GM23338 (cell line): ENCODE measurements around the gene HJURP.

Experiments
- CREB1 ChIP-seq: fragments of 250-450 bp; sonication (Bioruptor Pico); IDR thresholded peaks from 2 replicates; pipeline ENCODE4 v1.5.0; 2020; ENCODE audit warnings: low read depth, mild to moderate bottlenecking, moderate library complexity
- ETS1 ChIP-seq: IDR thresholded peaks from 2 replicates; pipeline ENCODE4 v1.6.1; 2016; ENCODE audit warnings: antibody characterized with exemption
- EZH2 ChIP-seq: fragments of 200-600 bp; sonication (generic); IDR thresholded peaks from one replicate; pipeline ENCODE4 v1.8.0; 2017; ENCODE audit warnings: antibody characterized with exemption, mild to moderate bottlenecking, low read depth; ENCODE audit not compliant: unreplicated experiment
- EZH2phosphoT487 ChIP-seq: fragments of 200-600 bp; sonication (generic); IDR thresholded peaks from one replicate; pipeline ENCODE4 v1.8.1; 2018; ENCODE audit warnings: antibody characterized with exemption; ENCODE audit not compliant: unreplicated experiment
- JUNB ChIP-seq: IDR thresholded peaks from one replicate; pipeline ENCODE4 v1.6.1; 2016; ENCODE audit warnings: antibody characterized with exemption; ENCODE audit not compliant: unreplicated experiment
- NANOG ChIP-seq: IDR thresholded peaks from 2 replicates; pipeline ENCODE4 v1.6.1; 2016; ENCODE audit warnings: antibody characterized with exemption, borderline replicate concordance
- POLR2AphosphoS5 ChIP-seq: IDR thresholded peaks from 2 replicates; pipeline ENCODE4 v1.6.1; 2016; ENCODE audit warnings: antibody characterized with exemption, low read depth
- REST ChIP-seq: IDR thresholded peaks from one replicate; pipeline ENCODE4 v1.6.1; 2018; ENCODE audit warnings: antibody characterized with exemption; ENCODE audit not compliant: unreplicated experiment
- STAT1 ChIP-seq: IDR thresholded peaks from one replicate; pipeline ENCODE4 v1.6.1; 2016; ENCODE audit warnings: antibody characterized with exemption; ENCODE audit not compliant: unreplicated experiment
- ZNF114 ChIP-seq: fragments of 250-450 bp; sonication (Bioruptor Pico); IDR thresholded peaks from 2 replicates; pipeline ENCODE4 v1.5.0; 2020; ENCODE audit warnings: mild to moderate bottlenecking, moderate library complexity
- ZNF331 ChIP-seq: fragments of 250-450 bp; sonication (Bioruptor Pico); IDR thresholded peaks from 2 replicates; pipeline ENCODE4 v1.5.0; 2020; ENCODE audit warnings: low read depth, mild to moderate bottlenecking, moderate library complexity
- ZNF462 ChIP-seq: fragments of 250-450 bp; sonication (Bioruptor Pico); IDR thresholded peaks from 2 replicates; pipeline ENCODE4 v1.5.0; 2020; ENCODE audit warnings: mild to moderate bottlenecking, moderate library complexity
- TF ChIP-seq, protein P1 (sequence below), 2 experiments: fragments of 200-600 bp in 1 of 2; sonication (generic) in 1 of 2; conservative IDR thresholded peaks; 2 replicates each; pipeline versions ENCODE4 v1.5.1 to v1.6.1; 2016 to 2017; ENCODE audit warnings: antibody characterized with exemption in 2 of 2, low read depth in 2 of 2, mild to moderate bottlenecking in 2 of 2, moderate library complexity in 1 of 2

GRCh38 chr2:233845301-233846060 is 8.9 kb downstream of the HJURP start:
- TF ChIP-seq, protein P1, sequence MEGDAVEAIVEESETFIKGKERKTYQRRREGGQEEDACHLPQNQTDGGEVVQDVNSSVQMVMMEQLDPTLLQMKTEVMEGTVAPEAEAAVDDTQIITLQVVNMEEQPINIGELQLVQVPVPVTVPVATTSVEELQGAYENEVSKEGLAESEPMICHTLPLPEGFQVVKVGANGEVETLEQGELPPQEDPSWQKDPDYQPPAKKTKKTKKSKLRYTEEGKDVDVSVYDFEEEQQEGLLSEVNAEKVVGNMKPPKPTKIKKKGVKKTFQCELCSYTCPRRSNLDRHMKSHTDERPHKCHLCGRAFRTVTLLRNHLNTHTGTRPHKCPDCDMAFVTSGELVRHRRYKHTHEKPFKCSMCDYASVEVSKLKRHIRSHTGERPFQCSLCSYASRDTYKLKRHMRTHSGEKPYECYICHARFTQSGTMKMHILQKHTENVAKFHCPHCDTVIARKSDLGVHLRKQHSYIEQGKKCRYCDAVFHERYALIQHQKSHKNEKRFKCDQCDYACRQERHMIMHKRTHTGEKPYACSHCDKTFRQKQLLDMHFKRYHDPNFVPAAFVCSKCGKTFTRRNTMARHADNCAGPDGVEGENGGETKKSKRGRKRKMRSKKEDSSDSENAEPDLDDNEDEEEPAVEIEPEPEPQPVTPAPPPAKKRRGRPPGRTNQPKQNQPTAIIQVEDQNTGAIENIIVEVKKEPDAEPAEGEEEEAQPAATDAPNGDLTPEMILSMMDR (conservative IDR thresholded peaks at IDR 0.05; ENCODE audit: low read depth in 2 of 2), result no peak
- TF ChIP-seq POLR2AphosphoS5 (no peak), EZH2 (no peak), EZH2phosphoT487 (no peak), NANOG (no peak), REST (no peak), ETS1 (no peak), ZNF462 (CRISPR knock-in tag) (no peak), ZNF331 (no peak), CREB1 (CRISPR knock-in tag) (no peak), JUNB (no peak), STAT1 (no peak), ZNF114 (CRISPR knock-in tag) (no peak)
